Neural cell (in vitro differentiated cells): Measurements from ENCODE around the gene ARID4A. TPM values are rescaled to one million over a fixed set of nuclear protein-coding genes. Genes with fewer than 3 reads are reported as not detected.

Experiments
- H2AFZ ChIP-seq: fragments of 200-600, 300-800 bp; sonication (generic), shearing (Covaris generic); 2 replicates; pipeline ENCODE4 v1.6.0; 2014; ENCODE audit warnings: low read depth, mild to moderate bottlenecking, antibody characterized with exemption, low read length, moderate library complexity
- H3F3A ChIP-seq: fragments of 200-600 bp; shearing (Covaris generic); 2 replicates; pipeline ENCODE4 v1.6.1; 2016; ENCODE audit warnings: mild to moderate bottlenecking, moderate library complexity, mixed read lengths, antibody characterized with exemption, low read length; ENCODE audit not compliant: insufficient read depth, poor library complexity, severe bottlenecking
- H3K27ac ChIP-seq: fragments of 200-600, 300-800 bp; sonication (generic), shearing (Covaris generic); 2 replicates; pipeline ENCODE4 v1.5.1; 2014; ENCODE audit warnings: mild to moderate bottlenecking, low read length, moderate library complexity
- H3K27me3 ChIP-seq: fragments of 300-800, 200-600 bp; sonication (generic), shearing (Covaris generic); 2 replicates; pipeline ENCODE4 v1.6.0; 2014; ENCODE audit warnings: mild to moderate bottlenecking, low read depth, low read length, moderate library complexity; ENCODE audit not compliant: insufficient read depth
- H3K36me3 ChIP-seq: fragments of 300-800, 200-600 bp; sonication (generic), shearing (Covaris generic); 2 replicates; pipeline ENCODE4 v1.5.1; 2014; ENCODE audit warnings: mild to moderate bottlenecking, antibody characterized with exemption, low read length, moderate library complexity; ENCODE audit not compliant: insufficient read depth
- H3K4me2 ChIP-seq: fragments of 300-800, 200-600 bp; sonication (generic), shearing (Covaris generic); 2 replicates; pipeline ENCODE4 v1.6.0; 2014; ENCODE audit warnings: mild to moderate bottlenecking, low read length
- H3K4me3 ChIP-seq: fragments of 300-800, 200-600 bp; sonication (generic), shearing (Covaris generic); 2 replicates; pipeline ENCODE4 v1.5.1; 2014; ENCODE audit warnings: mild to moderate bottlenecking, low read length, moderate library complexity
- H3K79me2 ChIP-seq: fragments of 200-600 bp; shearing (Covaris generic); replicated peaks from 2 replicates; pipeline ENCODE4 v1.6.0; 2014; ENCODE audit warnings: mild to moderate bottlenecking, low read length, moderate library complexity; ENCODE audit not compliant: insufficient read depth
- H3K9ac ChIP-seq: fragments of 300-800, 200-600 bp; sonication (generic), shearing (Covaris generic); 2 replicates; pipeline ENCODE4 v1.6.1; 2016; ENCODE audit warnings: mild to moderate bottlenecking, low read length, mixed read lengths
- H3K9me2 ChIP-seq: fragments of 200-600 bp; shearing (Covaris generic); 2 replicates; pipeline ENCODE4 v1.6.1; 2016; ENCODE audit warnings: mild to moderate bottlenecking, low read length, mixed read lengths; ENCODE audit not compliant: insufficient read depth
- H3K9me3 ChIP-seq: fragments of 200-600, 300-800 bp; sonication (generic), shearing (Covaris generic); 2 replicates; pipeline ENCODE4 v1.6.1; 2016; ENCODE audit warnings: mild to moderate bottlenecking, mixed run types, low read length, moderate library complexity, mixed read lengths
- H4K20me1 ChIP-seq: fragments of 200-600 bp; shearing (Covaris generic); 2 replicates; pipeline ENCODE4 v1.6.1; 2016; ENCODE audit warnings: mild to moderate bottlenecking, mixed run types; ENCODE audit not compliant: insufficient read depth
- EP300 ChIP-seq: fragments of 450-650 bp; conservative IDR thresholded peaks from 2 replicates; pipeline ENCODE4 v1.6.1; 2014; ENCODE audit warnings: antibody characterized with exemption, mild to moderate bottlenecking, moderate library complexity; ENCODE audit not compliant: poor library complexity, severe bottlenecking
- EZH2 ChIP-seq: fragments of 200-600, 300-800 bp; shearing (Covaris generic), sonication (generic); IDR thresholded peaks from 2 replicates; pipeline ENCODE4 v1.6.1; 2014; ENCODE audit warnings: antibody characterized with exemption, low read length, borderline replicate concordance, mild to moderate bottlenecking; ENCODE audit not compliant: insufficient read depth, poor library complexity, severe bottlenecking
- MXI1 ChIP-seq: fragments of 450-650 bp; conservative IDR thresholded peaks from 2 replicates; pipeline ENCODE4 v1.6.1; 2014; ENCODE audit warnings: antibody characterized with exemption, mild to moderate bottlenecking; ENCODE audit not compliant: poor library complexity, severe bottlenecking
- POLR2AphosphoS5 ChIP-seq: IDR thresholded peaks from 2 replicates; pipeline ENCODE4 v1.6.1; 2012
- RAD21 ChIP-seq: fragments of 450-650 bp; conservative IDR thresholded peaks from 2 replicates; pipeline ENCODE4 v1.6.1; 2014; ENCODE audit warnings: antibody characterized with exemption, mild to moderate bottlenecking, moderate library complexity
- SMC3 ChIP-seq: fragments of 450-650 bp; conservative IDR thresholded peaks from 2 replicates; pipeline ENCODE4 v1.6.1; 2014; ENCODE audit warnings: antibody characterized with exemption, mild to moderate bottlenecking, moderate library complexity; ENCODE audit not compliant: poor library complexity
- TAF1 ChIP-seq: IDR thresholded peaks from 2 replicates; pipeline ENCODE4 v1.6.1; 2012; ENCODE audit warnings: low read depth
- polyA plus RNA-seq: library from polyadenylated mRNA; depleted of rRNA; stranded (reverse); fragments of >200 nt; gene quantifications from 2 replicates; pipeline ENCODE4 v1.2.3, GENCODE V29; 2014
- TF ChIP-seq, protein P1 (sequence below): IDR thresholded peaks from 2 replicates; pipeline ENCODE4 v1.6.1; 2012; ENCODE audit warnings: borderline replicate concordance
- TF ChIP-seq, protein P2 (sequence below): fragments of 450-650 bp; IDR thresholded peaks from 2 replicates; pipeline ENCODE4 v1.5.1; 2014; ENCODE audit warnings: antibody characterized with exemption, mild to moderate bottlenecking, moderate library complexity; ENCODE audit not compliant: poor library complexity, severe bottlenecking

ARID4A gene
- polyA plus RNA-seq, 1 donor from 2014 or later: 38.5 TPM

DNA sequence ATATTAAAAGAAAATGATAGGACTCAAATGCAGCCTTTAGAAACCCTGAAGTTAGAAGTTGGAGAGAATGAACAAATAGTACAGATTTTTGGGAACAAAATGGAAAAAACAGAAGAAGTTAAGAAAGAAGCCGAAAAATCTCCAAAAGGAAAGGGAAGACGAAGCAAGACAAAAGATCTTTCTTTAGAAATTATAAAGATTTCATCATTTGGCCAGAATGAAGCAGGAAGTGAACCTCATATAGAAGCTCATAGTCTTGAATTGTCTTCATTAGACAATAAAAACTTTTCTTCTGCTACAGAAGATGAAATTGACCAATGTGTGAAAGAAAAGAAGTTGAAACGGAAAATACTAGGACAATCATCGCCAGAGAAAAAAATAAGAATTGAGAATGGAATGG, 66.0 kb downstream of the ARID4A start:
- TF ChIP-seq, protein P1, sequence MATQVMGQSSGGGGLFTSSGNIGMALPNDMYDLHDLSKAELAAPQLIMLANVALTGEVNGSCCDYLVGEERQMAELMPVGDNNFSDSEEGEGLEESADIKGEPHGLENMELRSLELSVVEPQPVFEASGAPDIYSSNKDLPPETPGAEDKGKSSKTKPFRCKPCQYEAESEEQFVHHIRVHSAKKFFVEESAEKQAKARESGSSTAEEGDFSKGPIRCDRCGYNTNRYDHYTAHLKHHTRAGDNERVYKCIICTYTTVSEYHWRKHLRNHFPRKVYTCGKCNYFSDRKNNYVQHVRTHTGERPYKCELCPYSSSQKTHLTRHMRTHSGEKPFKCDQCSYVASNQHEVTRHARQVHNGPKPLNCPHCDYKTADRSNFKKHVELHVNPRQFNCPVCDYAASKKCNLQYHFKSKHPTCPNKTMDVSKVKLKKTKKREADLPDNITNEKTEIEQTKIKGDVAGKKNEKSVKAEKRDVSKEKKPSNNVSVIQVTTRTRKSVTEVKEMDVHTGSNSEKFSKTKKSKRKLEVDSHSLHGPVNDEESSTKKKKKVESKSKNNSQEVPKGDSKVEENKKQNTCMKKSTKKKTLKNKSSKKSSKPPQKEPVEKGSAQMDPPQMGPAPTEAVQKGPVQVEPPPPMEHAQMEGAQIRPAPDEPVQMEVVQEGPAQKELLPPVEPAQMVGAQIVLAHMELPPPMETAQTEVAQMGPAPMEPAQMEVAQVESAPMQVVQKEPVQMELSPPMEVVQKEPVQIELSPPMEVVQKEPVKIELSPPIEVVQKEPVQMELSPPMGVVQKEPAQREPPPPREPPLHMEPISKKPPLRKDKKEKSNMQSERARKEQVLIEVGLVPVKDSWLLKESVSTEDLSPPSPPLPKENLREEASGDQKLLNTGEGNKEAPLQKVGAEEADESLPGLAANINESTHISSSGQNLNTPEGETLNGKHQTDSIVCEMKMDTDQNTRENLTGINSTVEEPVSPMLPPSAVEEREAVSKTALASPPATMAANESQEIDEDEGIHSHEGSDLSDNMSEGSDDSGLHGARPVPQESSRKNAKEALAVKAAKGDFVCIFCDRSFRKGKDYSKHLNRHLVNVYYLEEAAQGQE: no peak
- TF ChIP-seq, protein P2, sequence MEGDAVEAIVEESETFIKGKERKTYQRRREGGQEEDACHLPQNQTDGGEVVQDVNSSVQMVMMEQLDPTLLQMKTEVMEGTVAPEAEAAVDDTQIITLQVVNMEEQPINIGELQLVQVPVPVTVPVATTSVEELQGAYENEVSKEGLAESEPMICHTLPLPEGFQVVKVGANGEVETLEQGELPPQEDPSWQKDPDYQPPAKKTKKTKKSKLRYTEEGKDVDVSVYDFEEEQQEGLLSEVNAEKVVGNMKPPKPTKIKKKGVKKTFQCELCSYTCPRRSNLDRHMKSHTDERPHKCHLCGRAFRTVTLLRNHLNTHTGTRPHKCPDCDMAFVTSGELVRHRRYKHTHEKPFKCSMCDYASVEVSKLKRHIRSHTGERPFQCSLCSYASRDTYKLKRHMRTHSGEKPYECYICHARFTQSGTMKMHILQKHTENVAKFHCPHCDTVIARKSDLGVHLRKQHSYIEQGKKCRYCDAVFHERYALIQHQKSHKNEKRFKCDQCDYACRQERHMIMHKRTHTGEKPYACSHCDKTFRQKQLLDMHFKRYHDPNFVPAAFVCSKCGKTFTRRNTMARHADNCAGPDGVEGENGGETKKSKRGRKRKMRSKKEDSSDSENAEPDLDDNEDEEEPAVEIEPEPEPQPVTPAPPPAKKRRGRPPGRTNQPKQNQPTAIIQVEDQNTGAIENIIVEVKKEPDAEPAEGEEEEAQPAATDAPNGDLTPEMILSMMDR: no peak
- TF ChIP-seq RAD21 (no peak), SMC3 (no peak), POLR2AphosphoS5 (no peak), EZH2 (no peak), TAF1 (no peak), EP300 (no peak), MXI1 (no peak)
- Histone ChIP-seq H3K9me2 (no peaks in the 10 kb centered on the region), H4K20me1 (no peaks in the 10 kb centered on the region), H3K9me3 (no peaks in the 10 kb centered on the region), H3K4me3 (no peak overlapping the region), H3K36me3 (peaks cover 41% of the 10 kb centered on the region), H3K27ac (no peak overlapping the region), H2AFZ (no peak overlapping the region), H3K79me2 (no peaks in the 10 kb centered on the region), H3K27me3 (no peaks in the 10 kb centered on the region), H3F3A (no peaks in the 10 kb centered on the region), H3K9ac (no peak overlapping the region), H3K4me2 (no peak overlapping the region)

DNA sequence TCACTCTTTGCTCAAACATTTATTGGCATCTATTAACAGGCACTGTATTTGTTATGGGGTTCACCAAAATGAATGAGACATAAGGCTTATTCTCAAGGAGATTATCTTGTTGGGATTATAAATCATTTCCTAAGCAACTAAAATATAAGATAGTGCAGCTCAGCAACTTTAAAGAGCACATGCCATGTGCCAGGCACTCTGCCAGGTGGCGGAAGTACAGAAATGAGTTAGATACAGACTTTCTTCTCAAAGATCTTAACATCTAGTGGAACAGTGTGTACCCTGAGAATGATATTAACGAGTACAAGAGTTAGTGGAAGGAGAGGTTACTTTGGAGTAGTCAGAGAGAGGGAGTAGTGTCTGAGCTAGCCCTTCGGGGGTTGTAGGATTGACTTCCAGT, 68.9 kb downstream of the ARID4A start:
- Histone ChIP-seq H3K36me3 (peaks cover 38% of the 10 kb centered on the region), H2AFZ (no peak overlapping the region), H3K9me3 (no peaks in the 10 kb centered on the region), H3K4me3 (no peak overlapping the region), H3F3A (no peaks in the 10 kb centered on the region), H3K9ac (no peak overlapping the region), H3K27me3 (no peaks in the 10 kb centered on the region), H3K79me2 (no peaks in the 10 kb centered on the region), H3K9me2 (no peaks in the 10 kb centered on the region), H3K4me2 (no peak overlapping the region), H4K20me1 (no peaks in the 10 kb centered on the region), H3K27ac (no peak overlapping the region)
- TF ChIP-seq, protein P1: no peak
- TF ChIP-seq EP300 (no peak), RAD21 (no peak)
